HL-60 (cell line): ENCODE results near the gene RUNX1.

Source experiments
- SPI1 ChIP-seq: IDR thresholded peaks from 2 replicates; pipeline ENCODE4 v1.6.1; 2012; ENCODE audit warnings: low read depth, mild to moderate bottlenecking, borderline replicate concordance
- TF ChIP-seq, protein P1 (sequence below): IDR thresholded peaks from one replicate; pipeline ENCODE4 v1.5.1; 2011; ENCODE audit warnings: low read length, control low read depth, inconsistent platforms; ENCODE audit not compliant: insufficient read depth

DNA sequence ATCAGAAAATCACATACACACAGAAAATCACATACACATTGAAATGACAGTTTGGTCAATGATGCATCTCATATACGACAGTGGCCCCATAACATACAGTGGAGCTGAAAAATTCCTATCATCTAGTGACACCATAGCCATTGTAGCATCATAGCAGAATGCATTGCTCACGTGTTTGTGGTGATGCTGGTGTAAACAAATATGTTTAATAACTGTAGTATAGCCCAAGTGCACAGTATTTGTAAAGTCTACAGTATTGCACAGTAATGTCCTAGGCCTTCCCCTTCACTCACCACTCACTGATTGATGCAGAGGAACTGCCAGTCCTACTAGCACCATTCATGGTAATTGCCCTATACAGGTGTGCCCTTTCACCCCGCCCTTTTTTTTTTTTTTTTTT lies 30.1 kb upstream of the RUNX1 start:
- TF ChIP-seq, protein P1, sequence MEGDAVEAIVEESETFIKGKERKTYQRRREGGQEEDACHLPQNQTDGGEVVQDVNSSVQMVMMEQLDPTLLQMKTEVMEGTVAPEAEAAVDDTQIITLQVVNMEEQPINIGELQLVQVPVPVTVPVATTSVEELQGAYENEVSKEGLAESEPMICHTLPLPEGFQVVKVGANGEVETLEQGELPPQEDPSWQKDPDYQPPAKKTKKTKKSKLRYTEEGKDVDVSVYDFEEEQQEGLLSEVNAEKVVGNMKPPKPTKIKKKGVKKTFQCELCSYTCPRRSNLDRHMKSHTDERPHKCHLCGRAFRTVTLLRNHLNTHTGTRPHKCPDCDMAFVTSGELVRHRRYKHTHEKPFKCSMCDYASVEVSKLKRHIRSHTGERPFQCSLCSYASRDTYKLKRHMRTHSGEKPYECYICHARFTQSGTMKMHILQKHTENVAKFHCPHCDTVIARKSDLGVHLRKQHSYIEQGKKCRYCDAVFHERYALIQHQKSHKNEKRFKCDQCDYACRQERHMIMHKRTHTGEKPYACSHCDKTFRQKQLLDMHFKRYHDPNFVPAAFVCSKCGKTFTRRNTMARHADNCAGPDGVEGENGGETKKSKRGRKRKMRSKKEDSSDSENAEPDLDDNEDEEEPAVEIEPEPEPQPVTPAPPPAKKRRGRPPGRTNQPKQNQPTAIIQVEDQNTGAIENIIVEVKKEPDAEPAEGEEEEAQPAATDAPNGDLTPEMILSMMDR = no peak
- TF ChIP-seq SPI1 = no peak
